Measurements from ENCODE around the gene ABCA2.

ABCA2 gene

GRCh38 chr9:137027369-137028262 is at the start of gene ABCA2:
Gene ABCA2 (minus strand): TSS chr9:137028237. CDS start chr9:137028140, 97 bp downstream.
- DNase-seq (ENCODE audit: low spot score) (peak; percentile 11), FAIRE-seq (no peak)

GRCh38 chr9:137077010-137077747 is 49.1 kb upstream of the ABCA2 start, which contains the start of gene UAP1L1:
Gene UAP1L1 (plus strand): TSS chr9:137077517. CDS start chr9:137077533, 16 bp downstream.
- DNase-seq (ENCODE audit: low spot score) = peak; percentile 17
- no peak for FAIRE-seq

GRCh38 chr9:137076636-137077009 is 48.6 kb upstream of the ABCA2 start:
- FAIRE-seq (no peak), DNase-seq (ENCODE audit: low spot score) (no peak)

DNA sequence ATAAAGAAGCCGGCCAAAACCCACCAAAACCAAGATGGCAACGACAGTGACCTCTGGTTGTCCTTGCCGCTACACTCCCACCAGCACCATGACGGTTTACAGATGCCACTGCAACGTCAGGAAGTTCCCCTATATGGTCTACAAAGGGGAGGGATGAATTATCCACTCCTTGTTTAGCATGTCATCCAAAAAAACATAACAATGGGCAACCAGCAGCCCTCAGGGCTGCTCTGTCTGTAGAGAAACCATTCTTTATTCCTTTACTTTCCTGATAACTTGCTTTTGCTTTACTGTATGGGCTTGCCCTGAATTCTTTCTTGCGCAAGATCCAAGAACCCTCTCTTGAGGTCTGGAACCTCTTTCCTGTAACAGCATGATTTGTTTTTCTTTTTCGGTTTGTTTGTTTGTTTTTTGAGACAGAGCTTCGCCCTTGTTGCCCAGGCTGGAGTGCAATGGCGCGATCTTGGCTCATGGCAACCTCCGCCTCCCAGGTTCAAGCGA is 47.3 kb upstream of the ABCA2 start:
- no peak for DNase-seq (ENCODE audit: low spot score)

GRCh38 chr9:137074657-137075274 is 46.7 kb upstream of the ABCA2 start:
- no peak for DNase-seq (ENCODE audit: low spot score)
- FAIRE-seq = no peak

More for the DNA sequence above, 47.3 kb upstream of the ABCA2 start:
- FAIRE-seq = no peak

GRCh38 chr9:137073992-137074399 is 46.0 kb upstream of the ABCA2 start:
- no peak for FAIRE-seq
- DNase-seq (ENCODE audit: low spot score) = no peak

- FAIRE-seq (no peak), DNase-seq (ENCODE audit: low spot score) (no peak)
These were observed 43.2 kb upstream of the ABCA2 start for GRCh38 chr9:137071282-137071681.

DNA sequence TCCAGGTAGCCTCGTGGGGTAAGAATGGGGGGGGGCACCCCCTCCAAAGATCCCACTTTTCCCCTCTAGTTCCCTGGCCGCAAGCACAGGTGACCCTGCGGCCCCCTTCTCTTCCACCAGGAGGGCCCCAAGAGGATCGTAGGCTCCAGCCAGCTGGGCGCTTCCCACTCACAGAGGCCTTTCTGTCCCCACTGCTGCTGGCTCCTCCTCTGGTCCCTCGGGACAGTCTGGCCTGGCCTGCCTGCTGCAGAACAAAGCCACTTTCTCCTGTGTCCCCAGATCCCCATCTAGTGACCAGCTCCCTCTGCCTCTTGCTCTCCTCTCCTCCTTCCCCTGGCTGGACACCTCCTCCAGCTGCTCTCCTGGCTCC is 42.9 kb upstream of the ABCA2 start:
- no peak for FAIRE-seq
- peak; percentile 11 for DNase-seq (ENCODE audit: low spot score)

- DNase-seq (ENCODE audit: low spot score) = peak; percentile 85
- FAIRE-seq = peak; percentile 88
These were observed 42.3 kb upstream of the ABCA2 start, which contains the start of gene SAPCD2 for GRCh38 chr9:137070201-137070905. Gene SAPCD2 (minus strand): TSS chr9:137070557. CDS start chr9:137070460, 97 bp downstream.

DNA sequence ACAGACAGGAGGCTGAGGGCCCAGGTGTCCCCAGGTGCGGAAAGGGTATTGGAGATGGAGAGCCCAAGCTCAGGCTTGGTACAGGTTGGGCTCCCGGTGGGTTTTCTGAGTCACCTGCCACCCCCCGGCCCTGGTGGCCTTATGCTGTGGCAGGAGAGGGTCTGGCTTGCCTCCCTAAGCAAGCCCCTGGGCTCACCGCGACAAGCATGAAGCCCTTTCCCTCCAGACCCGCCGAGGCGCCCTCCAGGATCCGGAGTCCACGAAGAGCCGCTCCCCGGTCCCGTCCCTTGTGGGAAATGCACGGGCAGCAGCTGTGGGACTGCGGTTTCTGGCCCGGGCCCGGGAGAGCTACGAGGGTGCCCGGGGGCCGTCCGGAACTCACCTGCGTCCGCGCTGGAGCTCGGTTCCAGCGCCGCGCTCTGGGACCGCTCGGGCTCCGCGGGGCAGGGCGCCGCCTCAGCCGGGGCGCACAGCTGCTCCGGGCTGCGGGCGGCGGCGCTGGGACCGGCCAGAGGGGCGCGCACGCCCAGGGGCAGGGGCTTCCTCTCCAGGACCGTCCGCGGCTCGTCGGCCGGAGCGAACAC is 41.6 kb upstream of the ABCA2 start:
- FAIRE-seq (no peak), DNase-seq (ENCODE audit: low spot score) (no peak)

GRCh38 chr9:137068539-137069507 is 40.8 kb upstream of the ABCA2 start:
- FAIRE-seq (no peak), DNase-seq (ENCODE audit: low spot score) (no peak)

- peak; percentile 66 for DNase-seq (ENCODE audit: low spot score)
- FAIRE-seq = no peak
These were observed 40.0 kb upstream of the ABCA2 start for GRCh38 chr9:137067860-137068538.

GRCh38 chr9:137066096-137066861 is 38.2 kb upstream of the ABCA2 start:
- FAIRE-seq = no peak
- no peak for DNase-seq (ENCODE audit: low spot score)

- FAIRE-seq (no peak), DNase-seq (ENCODE audit: low spot score) (no peak)
These were observed 37.4 kb upstream of the ABCA2 start for GRCh38 chr9:137065336-137065967.

DNA sequence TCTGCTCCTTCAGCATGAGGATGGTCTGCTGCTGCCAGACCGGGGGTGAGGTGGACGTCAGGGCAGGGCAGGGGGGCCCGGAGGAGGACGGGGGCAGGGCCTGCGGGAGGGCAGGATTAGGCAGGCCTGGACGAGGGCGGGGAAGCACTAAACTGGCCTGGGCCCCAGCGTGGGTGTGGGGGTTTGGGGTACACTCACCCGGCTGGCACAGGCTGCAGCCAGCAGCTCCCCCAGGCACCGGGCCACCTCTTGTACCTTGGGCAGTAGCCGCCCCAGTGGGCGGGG is 36.8 kb upstream of the ABCA2 start:
- FAIRE-seq (no peak), DNase-seq (ENCODE audit: low spot score) (no peak)

DNA sequence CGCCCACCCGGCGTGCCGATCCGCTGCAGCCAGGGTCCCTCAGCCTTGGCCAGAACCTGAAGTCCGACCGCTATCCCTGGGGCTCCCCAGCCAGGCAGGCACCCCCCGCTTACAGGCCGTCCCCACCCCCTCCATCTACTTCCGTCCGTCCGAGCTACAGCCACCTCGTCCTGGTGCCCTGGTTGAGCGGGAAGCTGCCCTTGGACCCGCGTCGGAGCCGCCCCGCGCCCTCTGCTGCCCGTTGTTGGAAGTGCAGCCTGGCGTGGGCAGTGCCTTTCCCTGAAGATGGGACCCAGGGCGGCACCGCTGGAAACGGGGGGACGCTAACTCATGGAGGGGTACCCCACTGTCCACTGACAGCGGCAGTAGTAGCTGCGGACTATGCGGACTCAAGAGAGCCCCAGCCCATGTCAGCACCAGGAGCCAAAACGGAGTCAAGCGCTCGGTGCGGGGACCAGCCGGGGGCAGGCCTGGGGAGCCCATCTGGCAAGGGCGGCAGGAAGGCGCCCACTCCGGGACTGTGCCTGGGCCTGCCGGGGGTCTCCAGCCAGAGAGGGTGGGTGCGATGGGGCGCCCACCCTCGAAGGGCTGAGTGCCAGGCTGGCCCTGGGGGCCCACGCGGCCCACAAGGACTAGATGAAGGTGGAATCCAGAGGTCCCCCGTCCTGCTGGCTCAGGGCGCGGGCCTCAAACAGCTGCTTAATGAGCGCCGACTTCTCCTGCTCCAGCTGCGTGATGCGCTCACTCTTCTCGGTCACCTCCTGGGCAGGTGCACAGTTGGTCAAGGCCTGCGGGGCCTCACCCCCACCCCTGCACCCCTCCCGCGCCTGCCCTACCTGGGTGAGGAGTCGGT is 36.2 kb upstream of the ABCA2 start:
- no peak for FAIRE-seq

More for the DNA sequence above, 36.2 kb upstream of the ABCA2 start:
- peak; percentile 18 for DNase-seq (ENCODE audit: low spot score)

All from RCC 7860 (cell line).